GM18507 (cell line): ENCODE data around the gene PODXL2.
"Not testable (repeated sequence)": the region's sequence is repeated elsewhere in the genome, so short reads cannot be mapped to it uniquely, and the experiment has no call there.

ENCODE experiments used
- DNase-seq: peaks from one replicate; pipeline ENCODE4 v3.0.0; 2011; ENCODE audit warnings: low read depth; ENCODE audit not compliant: insufficient read length; ENCODE audit errors: extremely low spot score
- FAIRE-seq: peaks from 2 replicates; lab custom pipeline; 2011; peaks lifted over from hg19 to GRCh38; lab: Jason Lieb, UNC

The PODXL2 gene

DNA sequence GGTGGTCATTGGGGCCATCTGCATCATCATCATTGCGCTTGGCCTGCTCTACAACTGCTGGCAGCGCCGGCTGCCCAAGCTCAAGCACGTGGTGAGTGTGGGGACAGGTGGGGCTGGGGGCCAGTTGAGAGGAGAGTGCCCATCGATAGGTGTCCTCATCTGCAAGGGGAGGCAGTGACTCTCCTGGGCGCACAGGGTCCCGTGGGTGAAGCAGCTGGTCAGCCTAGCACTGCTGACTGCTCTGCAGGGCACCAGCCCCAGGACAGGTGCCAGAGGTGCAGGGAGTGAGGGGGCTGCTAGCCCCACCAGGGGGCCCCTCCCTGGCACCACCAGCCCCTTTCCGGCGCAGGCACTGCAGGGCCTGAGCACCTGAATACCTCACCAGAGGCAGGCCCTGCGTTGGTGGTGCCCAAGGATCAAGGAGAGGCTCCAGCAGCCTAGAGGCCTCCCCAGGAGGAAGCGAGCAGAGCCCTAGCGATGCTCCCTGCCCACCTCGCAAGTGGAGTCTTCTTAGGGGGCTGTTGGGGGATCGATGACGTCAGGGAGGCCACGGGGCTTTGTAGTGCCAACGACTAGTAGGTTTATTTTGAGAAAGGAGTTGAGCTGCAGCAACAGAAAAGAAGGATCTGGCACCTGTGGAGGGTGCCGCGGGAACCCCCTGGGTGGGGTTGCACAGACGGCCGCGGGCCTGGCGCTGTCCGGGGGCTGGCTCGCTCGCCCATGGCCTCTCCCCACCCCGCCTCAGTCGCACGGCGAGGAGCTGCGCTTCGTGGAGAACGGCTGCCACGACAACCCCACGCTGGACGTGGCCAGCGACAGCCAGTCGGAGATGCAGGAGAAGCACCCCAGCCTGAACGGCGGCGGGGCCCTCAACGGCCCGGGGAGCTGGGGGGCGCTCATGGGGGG is 42.8 kb downstream of the PODXL2 start:
- no peak for DNase-seq
- no peak for FAIRE-seq

DNA sequence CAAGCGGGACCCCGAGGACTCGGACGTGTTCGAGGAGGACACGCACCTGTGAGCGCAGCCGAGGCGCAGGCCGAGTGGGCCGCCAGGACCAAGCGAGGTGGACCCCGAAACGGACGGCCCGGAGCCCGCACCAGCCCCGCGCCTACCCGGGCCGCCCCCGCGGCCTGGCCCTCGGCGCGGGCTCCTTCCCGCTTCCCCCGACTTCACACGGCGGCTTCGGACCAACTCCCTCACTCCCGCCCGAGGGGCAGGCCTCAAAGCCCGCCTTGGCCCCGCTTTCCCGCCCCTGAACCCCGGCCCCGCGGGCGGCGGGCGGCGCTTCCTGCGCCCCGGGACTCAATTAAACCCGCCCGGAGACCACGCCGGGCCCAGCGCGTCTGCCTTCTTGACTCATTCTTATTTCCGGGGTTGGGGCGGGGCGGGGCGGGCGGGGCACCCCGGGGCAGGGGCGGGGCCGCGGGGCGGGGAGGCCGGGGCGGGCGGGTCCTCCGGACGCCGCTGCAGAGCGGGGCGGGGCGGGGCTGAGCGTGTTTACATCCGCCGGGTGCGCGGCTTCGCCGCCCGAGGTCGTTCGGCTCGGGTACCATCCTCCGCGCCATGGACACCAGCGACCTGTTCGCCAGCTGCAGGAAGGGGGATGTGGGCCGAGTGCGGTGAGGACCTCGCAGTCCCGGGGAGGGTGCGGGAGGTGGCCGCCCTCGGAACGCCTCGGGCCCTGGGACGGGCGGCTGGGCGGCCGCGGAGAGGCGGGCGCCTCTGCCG is 43.6 kb downstream of the PODXL2 start, which contains the start of gene ABTB1:
Gene ABTB1 (plus strand): TSS at position 524 of the 762 bp plus-strand sequence. CDS start 74 bp downstream, at position 598.
- DNase-seq (peak; percentile 85), FAIRE-seq (peak; percentile 52)

DNA sequence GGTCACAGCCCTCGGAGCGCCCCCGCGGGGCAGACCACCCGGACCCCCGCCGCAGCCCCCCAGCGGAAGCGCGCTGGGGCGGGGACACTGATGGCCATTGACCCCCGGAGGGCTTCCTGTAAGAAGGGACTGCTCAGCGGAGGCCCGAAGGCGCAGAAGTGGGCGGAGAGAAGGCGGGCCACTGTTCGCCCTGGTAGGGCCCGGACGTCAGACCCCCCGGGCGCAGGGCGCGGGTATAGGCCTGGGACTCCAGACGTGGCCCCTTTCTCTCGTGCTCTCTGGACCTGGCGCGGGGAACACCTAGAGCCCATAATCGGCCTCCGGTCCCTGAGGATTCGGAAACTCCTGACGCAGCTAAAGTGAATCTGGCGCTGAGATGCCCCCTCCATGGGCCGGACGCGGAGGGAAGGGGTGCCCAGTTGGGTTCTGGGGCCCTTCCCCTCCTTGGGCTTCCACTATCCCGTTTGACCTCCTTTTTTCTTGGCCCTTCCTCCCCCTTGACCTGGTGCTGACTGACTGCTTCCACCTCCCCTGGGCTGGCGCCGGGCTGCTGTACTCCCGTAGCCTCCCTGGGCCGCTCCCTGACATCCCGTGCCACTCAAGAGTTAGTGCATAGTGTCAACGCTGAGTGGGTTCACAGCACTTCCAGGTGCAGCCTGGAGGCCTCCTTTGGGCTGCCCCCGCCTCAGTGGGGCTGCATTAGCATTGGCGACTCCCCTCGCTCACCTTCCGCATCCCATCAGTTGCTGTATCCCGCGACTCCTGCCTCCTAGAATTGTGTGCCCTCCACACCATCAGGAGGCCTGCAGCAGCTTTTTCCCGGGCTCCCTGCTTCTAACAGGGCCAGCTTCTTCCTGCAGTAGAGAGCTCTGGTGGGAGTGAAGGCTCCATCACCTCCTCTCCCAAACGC is 44.5 kb downstream of the PODXL2 start:
- FAIRE-seq (no peak), DNase-seq (no peak)

DNA sequence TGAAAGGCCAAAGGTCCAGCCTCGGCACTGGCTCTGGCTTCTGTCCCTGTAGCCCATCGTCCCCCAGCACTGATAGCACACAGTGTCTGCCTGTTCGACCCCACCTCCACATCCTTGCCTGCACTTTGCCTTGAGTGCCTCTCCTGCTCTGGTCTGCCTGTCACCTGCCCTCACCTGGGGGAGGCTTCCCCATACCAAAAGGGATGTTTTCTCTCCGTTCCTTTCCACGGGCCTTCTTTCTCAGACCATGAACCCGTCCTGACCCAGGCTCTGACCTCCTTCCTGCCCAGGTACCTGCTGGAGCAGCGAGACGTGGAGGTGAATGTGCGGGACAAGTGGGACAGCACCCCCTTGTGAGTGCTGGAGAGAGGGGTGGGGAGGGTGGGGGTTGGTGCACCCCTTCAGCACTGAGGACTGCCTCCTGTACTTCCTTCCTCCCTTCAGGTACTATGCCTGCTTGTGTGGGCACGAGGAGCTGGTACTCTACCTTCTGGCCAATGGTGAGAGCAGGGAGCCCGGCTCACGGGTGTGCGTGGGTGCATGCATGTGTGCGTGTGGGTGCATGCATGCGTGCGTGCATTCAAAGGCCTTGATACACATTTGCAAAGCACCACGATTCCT is 45.2 kb downstream of the PODXL2 start:
- DNase-seq = no peak
- FAIRE-seq = no peak

DNA sequence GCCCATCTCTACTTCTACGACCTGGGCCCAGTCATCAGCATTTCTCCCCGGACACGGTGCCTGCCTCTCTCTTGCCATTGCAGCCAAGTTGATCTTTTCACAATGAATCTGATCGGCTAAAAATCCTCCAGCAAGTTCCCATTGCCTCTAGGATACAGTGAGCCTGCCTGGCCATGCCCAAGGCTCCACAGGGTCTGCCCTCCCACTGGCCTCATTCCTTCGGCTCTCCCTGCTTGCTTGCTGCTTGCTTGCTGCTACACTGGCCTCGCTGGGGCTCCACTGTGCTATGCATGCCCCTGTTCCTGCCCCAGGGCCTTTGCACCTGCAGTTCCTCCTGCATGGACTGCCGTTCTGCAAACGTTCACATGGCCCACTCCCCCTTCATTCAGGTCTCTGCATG is 45.8 kb downstream of the PODXL2 start:
- DNase-seq (no peak), FAIRE-seq (no peak)

DNA sequence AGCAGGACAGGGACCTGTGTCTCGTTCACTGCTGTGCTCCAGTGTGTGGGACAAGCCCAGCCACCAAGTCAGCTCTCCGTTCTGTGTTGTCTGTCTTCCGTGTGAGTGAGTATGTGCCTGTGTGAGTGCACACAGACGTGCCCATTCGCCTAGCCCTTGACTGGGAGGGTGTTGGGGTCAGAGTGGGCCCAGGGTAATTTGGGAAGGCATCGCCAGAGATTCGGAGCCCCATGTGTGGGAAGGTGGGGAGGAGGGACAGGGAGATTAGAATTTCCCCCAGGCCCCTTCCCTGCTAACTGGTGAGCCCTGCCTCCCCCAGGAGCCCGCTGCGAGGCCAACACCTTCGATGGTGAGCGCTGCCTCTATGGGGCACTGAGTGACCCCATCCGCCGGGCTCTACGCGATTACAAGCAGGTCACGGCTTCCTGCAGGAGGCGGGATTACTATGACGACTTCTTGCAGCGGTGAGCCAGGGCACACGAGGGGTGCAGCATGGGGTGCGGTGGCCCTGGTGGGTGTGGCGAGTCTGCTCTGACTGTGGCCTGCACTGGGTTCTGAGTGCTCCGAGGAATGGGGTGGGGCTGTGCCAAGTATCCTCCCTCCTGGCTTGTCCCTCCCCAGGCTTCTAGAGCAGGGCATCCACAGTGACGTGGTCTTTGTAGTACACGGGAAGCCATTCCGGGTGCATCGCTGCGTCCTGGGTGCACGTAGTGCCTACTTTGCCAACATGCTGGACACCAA is 46.8 kb downstream of the PODXL2 start:
- DNase-seq (no peak), FAIRE-seq (no peak)

DNA sequence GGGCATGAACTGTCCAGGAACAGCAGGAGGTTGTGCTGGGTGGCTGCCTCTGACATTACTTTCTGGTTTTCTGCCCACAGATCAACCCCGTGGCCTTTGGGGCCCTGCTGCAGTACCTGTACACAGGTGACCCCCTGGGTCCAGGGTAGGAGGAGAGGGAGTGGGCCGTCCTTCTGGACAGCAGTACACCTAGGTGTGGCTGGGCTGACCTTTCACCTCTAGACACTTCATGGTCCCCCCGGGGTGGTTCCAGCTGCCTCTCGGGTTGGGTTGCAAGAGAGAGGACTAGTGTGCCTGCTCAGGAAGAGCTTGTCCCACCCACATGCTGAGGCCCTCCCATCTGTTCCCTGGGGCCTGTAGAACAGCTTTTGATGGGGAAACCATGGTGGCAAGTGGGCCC is 47.5 kb downstream of the PODXL2 start:
- FAIRE-seq = no peak
- DNase-seq = no peak

DNA sequence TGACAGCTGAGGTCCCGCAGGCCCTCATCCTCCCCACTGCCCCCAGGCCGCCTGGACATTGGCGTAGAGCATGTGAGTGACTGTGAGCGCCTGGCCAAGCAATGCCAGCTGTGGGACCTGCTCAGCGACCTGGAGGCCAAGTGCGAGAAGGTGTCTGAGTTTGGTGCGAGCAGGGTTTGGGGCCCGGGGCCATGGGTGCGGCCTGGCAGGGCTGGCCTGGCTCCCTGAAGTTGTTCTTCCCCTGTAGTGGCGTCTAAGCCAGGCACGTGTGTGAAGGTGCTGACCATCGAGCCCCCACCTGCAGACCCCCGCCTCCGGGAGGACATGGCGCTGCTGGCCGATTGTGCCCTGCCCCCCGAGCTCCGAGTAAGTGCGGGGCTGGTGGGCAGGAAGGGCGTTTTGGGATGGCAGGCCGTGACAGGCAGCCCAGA is 48.0 kb downstream of the PODXL2 start:
- FAIRE-seq (no peak), DNase-seq (no peak)

DNA sequence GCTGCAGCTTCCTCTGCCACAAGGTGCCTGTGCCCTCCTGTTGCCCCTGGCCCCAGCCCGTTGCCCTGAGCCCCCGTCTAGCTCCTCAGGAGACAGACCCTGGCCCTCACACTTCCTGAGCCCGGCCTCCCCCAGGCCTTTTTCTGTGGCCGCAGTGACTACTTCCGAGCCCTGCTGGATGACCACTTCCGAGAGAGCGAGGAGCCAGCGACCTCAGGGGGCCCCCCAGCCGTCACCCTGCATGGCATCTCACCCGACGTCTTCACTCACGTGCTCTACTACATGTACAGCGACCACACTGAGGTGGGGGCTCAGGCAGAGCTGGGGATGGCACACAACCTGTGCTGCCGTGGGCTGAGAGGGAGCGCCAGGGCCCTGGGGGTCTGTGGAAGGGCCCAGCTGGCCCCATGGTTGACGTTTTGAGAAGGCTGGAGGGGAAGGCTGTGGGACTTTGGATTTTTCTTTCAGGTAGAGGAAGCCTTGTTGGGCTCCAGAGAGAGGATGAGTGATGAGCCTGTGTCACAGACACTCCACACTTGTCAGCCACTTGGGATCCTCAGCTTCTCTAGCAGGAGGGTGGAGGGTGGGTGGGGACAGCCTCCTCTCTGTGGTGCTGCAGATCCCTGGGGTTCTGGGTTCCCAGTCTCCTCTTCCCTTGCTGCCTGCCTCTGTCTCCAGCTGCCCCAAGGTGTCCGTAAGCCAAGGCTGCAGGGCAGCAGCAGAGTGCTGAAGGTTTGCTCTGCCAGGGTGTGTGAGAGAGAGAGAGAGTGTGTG is 48.7 kb downstream of the PODXL2 start:
- no peak for DNase-seq
- no peak for FAIRE-seq

DNA sequence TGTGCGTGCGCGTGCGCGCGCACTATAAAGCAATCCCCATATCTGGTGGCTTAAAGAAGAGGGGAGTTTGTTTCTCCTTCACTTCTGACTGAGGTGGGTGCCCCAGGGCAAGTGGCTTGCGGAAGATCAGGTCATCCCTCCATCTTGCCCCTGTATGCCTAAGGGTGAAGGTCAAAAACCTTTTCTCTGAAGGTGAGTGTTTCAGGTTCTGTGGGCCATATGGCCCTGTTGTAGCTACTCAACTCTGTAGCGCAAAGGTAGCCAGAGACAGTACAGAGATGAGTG is 49.3 kb downstream of the PODXL2 start:
- no peak for DNase-seq
- FAIRE-seq = no peak

DNA sequence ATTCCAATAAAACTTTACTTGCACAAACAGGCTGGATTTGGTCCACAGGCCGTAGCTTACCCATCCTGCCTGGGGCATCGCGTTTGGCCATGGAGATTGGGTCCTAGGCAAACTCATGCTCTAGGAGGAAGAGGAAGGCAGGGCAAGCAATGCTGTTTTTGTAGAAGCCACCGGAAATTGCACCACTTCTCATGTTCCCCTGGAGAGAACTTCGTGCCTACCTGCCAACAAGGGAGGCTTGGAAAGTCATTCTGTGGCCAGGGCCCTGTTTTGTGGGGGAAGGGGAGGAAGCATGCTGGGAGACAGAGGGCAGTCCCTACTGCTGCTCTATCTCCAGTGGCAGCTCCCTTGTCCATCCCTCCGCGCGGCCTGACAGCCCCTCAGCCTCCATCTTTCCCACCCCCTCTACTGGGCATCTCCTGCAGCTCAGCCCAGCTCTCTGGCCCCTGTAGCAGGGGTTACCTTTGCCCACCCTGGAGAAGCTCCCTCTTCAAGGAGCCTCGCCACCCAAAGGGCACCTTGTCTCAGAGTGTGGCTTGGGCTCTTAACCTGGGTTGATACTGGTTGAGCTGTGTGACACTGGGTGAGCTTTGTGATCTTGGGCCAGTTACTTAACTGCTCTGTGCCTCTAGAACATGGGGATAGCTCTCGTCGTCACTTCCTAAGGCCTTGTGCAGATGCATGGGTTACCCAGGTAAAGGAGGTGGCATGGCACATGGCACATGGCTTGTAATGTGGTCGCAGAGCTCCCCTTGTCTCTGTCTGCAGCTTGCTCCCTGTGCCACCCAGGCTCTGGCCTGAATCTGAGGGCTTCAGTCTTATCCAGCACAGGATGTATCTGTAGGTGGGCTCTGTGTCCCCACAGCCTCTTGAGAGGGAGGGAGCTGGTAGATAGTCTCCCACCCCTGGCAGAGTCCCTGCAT is 49.9 kb downstream of the PODXL2 start:
- DNase-seq (no peak), FAIRE-seq (no peak)

DNA sequence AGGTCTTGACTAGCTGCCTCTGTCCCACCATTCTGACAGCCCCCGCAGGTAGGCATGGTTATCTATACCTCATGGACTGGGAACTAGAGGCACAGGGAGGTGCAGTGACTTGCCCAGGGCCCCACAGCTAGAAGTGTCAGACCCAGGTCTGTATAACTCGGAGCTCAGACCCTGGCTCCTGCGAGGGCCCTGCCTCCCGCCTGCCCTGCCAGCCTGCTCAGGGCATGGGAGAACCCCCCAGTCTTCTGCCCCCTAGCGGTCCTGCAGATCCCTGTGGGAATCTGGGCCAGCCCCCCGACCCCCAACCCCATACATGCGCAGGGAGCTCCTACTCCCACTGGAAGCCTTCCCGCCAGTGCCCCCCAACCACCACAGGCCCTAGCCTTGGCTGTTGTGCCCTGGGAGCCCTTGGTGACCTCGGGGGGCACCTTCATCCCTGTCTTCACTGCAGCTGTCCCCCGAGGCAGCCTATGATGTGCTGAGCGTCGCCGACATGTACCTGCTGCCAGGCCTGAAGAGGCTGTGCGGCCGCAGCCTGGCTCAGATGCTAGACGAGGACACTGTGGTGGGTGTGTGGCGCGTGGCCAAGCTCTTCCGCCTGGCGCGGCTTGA is 50.7 kb downstream of the PODXL2 start:
- FAIRE-seq = no peak
- DNase-seq = no peak

DNA sequence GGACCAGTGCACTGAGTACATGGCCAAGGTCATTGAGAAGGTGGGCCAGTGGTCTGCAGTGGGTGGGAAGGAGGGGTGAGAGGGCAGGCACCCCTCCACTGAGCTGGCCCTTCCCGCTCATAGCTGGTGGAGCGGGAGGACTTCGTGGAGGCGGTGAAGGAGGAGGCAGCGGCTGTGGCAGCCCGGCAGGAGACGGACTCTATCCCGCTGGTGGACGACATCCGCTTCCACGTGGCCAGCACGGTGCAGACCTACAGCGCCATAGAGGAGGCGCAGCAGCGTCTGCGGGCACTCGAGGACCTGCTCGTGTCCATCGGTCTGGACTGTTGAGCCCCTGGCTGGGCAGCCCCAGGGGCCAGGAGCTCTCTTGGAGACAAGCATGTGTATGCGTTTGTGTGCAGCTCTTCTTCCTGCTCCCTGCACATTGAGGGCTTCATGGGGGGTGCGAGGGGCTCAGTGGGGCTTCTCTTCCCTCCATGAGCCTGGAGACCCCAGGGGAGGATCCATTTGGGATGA is 51.2 kb downstream of the PODXL2 start:
- FAIRE-seq (no peak), DNase-seq (no peak)

DNA sequence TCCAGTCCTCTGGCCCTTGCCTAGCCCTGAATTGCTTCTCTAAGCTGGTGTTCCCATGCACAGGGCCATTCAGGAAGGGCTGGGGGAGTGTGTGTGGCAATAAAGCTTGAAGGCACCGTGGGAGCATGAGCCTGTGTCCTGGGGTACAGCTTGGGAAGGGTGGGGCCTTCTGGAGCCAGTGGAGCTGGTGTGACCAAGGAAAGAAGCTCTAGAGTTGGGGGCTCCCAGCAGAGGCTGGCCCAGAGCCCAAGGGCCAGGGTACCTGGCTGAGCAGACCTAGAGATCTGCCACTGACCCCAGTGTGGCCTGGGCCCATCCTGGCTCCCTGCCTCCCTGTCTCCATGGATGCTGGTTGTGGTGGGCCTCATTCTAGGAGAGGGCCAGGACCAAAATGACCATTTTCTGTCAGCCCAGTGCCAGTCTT is 51.8 kb downstream of the PODXL2 start:
- no peak for DNase-seq
- FAIRE-seq = no peak

DNA sequence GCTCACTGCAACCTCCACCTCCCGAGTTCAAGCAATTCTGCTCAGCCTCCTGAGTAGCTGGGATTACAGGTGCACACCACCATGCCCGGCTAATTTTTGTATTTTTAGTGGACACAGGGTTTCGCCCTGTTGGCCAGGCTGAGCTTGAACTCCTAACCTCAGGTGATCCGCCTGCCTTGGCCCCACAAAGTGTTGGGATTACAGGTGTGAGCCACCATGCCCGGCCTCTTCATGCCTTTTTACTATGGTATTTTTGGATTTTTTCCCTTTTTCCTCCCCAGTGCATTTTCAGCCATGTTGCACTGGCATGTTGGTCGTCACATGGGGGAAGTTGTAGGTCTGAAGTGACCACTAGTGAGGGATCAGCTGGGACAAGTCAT is 53.2 kb downstream of the PODXL2 start:
- FAIRE-seq, DNase-seq: not testable (repeated sequence)

DNA sequence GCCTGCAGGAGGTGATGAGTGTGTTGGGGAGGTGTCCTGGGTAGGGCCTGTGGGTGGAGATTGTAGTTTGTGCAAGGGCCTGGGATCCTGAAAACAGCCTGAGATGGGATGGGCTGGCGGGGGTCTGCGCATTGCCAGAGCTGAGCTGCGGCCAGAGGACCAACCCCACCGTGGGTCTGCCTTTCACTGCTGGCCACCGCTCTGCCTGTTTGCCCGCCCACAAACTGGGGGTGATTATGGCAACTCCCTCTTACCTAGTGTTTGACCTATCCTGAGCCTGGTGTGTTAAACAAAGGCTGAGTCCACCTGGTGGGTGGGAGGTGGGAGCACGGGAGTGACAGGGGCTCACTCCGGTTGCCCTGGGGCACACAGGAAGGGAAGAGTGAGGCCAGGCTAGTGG is 53.6 kb downstream of the PODXL2 start:
- DNase-seq (no peak), FAIRE-seq (no peak)
